Measurements from ENCODE around the gene C11orf98.
"Not testable (repeated sequence)": the region's sequence is repeated elsewhere in the genome, so short reads cannot be mapped to it uniquely, and the experiment has no call there.

Gene C11orf98

DNA sequence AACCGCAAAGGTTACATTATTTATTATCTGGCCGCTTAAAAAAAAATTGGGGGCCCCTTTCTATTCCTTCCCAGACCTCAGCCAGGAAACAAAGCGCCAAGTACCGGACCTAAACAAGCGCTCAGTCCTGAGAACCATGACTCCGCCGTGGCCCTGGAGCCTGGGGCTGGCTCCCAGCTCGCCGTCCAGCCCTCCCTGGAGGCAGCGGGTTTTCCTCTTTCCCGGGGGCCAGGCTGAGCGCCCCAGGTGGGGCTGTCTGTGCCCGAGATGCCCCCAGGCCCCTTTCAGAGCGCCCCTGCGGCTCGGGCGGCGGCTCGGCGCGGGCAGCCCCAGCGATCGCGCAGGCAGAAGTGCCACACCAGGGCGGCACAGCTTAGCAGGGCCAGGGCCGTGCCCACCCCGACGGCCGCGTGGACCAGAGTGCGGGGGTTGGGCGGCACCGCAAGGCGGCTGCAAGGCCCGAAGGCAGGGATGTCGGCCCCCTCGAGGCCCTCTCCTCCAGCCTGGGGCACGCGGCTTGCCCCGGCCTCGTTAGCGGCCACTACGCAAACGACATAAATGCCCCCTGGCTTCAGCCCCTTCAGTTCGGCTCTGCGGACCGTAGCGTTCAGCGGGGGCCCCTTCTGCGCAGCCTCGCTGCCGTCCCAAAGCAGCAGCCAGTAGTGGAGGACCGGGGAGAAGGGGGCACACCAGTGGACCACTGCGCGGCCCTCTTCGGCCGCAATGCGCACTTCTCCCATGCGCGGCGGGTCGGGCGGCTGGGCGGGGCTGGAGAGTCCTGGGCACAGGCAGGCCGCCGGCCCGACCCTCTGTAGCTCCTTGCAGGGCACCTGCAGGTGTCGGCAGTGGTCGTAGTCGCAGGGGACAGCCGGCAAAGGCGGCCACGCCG is 22.7 kb upstream of the C11orf98 start:
- FAIRE-seq (no peak), DNase-seq (ENCODE audit: insufficient read length, low spot score) (no peak)

DNA sequence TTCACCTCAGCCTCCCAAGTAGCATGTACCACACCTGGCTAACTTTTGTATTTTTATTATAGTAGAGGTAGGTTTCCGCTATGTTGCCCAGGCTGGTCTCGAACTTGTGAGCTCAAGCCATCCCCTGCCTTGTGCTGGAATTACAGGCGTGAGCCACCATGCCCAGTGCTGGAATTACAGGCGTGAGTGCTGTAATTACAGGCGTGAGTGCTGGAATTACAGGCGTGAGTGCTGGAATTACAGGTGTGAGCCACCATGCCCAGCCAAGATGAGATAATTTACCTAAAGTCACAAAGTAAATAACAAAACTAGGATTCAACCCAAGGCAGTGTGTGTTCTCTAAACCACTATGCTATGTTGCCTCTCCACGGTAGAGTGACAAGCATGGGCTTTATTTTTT is 17.5 kb upstream of the C11orf98 start:
- FAIRE-seq (no peak), DNase-seq (ENCODE audit: insufficient read length, low spot score) (no peak)

DNA sequence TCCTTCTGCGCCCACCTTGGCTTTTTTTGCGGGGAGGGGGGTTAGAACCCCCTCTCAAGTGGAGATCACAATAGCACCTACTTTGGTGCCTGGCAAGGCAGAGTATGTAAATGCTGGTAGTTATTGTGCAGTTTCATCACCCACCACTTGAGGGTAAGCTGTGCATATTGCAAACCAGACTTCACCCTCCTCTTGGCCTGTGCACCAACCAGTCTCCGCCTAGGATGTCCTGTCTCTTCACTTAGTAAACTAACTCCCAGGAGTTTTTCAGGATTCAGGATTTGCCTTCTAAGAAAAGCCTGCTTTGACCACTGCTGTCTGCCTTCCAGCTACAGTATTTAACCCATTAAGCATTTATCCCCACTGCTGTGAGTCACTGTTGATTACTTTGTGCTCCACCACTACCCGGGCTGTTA is 15.8 kb upstream of the C11orf98 start:
- no peak for FAIRE-seq

DNA sequence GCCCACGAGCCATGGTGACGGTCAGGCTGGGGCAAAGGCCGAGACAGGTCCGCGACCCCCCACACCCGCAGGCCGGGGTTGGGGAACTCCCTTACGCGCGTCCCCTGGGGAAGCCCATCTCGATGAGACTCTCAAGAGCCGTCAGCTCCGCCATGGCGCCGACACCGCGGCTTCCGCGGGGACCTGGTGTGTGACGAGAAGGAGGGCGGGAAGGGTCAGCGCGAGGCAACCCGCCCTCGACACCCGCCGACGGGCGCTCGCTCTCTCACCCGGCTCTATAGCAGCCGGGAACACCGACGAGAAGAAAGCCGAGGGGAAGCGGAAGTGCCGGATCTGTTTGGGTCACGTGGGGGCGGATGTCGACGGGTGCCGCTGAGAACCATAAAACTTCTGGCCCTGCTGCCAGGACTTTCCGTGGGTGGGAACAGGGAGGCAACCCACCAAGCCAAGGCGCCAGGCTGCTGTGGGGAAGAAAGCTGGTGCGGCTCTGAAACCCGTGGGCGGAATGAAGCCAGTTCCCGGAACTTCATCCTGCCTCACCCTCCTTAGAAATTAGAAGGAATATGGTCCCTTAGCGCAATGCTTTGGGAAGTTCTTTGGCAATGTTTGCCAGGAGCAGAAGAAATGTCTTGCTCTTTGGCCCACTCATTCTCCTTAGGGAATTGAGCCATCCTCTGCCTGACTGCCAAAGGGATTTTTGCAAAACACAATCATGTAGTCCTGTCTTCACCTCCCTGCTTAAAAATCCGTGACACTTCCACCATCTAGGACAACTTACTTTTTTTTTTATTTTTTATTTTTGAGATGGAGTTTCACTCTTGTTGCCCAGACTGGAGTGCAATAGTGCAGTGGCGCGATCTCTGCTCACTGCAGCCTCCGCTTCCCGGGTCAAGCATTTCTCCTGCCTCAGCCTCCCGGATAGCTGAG is 14.0 kb upstream of the C11orf98 start, which contains the start of gene UBXN1:
Gene UBXN1, minus strand, starts transcription at position 304 of the 927 bp plus-strand sequence. Its CDS starts 150 bp downstream, at position 154.
- DNase-seq (ENCODE audit: insufficient read length, low spot score) (peak; percentile 88), FAIRE-seq (no peak)

More for the DNA sequence above, 15.8 kb upstream of the C11orf98 start:
- DNase-seq (ENCODE audit: insufficient read length, low spot score), result peak; percentile 76

DNA sequence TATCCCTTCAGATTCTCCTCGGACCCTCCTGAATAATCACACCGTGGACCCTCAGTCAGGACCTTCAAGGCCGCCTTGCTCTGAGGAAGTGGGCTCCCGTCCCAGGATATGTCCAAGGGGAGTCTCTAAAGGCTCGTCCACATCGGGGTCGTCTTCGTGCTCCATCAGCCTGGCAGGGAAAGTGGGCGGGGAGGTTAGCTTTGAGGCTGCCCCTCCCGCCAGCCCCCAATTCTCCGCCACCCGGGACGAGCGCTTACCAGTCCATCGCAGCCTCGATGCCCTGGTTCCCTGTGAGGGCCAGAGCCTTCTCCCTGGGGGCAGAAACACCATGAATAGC is 13.4 kb upstream of the C11orf98 start:
- FAIRE-seq (no peak), DNase-seq (ENCODE audit: insufficient read length, low spot score) (no peak)

DNA sequence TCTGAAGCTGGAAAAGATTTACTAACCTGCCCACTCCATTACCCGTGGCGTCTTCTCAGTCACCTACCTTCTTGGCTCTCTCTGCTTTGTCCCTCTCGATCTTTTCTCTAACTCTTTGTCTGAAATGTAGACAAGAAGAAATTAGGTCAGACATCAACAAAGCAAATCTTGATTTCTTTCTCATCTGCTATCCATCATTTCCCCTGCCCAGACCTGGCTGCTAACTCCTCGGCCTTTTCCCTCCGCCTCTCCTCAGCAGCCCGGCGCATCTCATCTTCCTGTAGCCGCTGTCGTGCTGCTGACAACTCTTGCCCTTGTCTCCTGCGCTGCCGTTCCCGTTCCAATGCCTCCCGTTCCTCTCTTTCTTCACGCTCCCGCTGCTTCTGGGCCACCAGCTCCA is 12.7 kb upstream of the C11orf98 start:
- FAIRE-seq (no peak), DNase-seq (ENCODE audit: insufficient read length, low spot score) (no peak)

DNA sequence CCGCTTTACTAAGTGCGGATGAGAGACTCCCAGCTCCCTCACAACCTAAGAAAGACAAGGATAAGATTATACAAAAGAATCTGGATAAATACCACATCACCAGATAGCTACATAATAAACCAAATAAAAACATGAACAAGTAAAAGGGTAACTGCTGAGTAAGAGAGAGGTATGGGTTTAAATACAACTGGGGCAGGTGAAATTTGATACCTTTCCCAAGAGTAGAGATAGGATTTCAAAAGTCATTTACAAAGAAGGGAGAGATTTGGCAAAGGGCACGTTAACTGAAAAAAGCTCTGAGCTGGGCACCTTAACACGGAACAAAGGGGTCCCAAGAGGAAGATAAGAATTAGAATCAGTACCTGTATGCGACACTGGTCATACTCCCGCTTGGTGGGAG is 12.1 kb upstream of the C11orf98 start:
- no peak for DNase-seq (ENCODE audit: insufficient read length, low spot score)
- no peak for FAIRE-seq

DNA sequence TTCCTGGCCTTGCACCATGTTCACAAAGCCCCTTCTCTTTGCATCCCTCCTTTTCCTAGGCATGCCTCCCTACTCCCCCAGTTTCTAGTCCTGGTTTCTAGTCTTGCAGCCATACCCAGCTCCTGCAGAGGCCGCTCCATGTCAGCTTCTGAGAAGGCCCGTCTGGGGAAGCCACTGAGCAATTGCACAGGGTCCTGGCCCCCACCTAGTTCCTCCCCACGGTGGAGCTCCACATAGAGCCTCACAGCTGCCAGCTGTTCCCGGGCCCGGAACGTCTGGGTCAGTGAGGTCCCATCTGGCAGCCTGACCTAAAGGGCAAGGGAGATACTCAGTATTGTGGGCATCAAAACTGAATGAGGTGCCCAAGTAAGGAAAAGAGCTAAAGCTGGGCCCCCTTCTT is 11.7 kb upstream of the C11orf98 start:
- no peak for DNase-seq (ENCODE audit: insufficient read length, low spot score)
- FAIRE-seq, result no peak

DNA sequence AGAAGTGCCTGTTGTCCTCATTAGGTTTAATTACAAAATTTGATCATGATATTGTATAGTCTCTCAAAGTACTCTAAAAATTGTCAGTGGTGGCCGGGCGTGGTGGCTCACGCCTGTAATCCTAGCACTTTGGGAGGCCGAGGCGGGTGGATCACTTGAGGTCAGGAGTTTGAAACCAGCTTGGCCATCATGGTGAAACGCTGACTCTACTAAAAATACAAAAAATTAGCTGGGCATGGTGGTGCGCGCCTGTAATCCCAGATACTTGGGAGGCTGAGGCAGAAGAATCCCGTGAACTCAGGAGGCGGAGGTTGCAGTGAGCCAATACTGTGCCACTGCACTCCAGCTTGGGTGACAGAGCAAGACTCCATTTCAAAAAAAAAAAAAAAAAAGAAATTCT is 10.4 kb upstream of the C11orf98 start:
- not testable (repeated sequence) for FAIRE-seq; DNase-seq (ENCODE audit: insufficient read length, low spot score)

DNA sequence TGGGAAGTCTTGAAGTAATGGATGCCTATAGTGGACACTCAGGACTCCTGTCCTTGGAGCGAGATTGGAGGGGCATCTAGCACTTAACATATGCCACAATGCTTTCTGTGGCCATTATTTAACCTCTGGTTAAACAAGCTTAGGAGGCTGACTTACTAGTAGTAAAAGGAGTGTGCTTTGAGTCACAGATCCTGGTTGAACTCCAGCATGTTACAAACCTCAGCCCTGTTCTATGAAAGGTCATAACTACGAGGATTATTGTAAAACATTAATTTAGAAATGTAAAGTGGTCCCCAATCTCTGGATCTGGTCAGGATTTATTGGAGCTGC is 8.2 kb upstream of the C11orf98 start:
- FAIRE-seq, result no peak
- no peak for DNase-seq (ENCODE audit: insufficient read length, low spot score)

DNA sequence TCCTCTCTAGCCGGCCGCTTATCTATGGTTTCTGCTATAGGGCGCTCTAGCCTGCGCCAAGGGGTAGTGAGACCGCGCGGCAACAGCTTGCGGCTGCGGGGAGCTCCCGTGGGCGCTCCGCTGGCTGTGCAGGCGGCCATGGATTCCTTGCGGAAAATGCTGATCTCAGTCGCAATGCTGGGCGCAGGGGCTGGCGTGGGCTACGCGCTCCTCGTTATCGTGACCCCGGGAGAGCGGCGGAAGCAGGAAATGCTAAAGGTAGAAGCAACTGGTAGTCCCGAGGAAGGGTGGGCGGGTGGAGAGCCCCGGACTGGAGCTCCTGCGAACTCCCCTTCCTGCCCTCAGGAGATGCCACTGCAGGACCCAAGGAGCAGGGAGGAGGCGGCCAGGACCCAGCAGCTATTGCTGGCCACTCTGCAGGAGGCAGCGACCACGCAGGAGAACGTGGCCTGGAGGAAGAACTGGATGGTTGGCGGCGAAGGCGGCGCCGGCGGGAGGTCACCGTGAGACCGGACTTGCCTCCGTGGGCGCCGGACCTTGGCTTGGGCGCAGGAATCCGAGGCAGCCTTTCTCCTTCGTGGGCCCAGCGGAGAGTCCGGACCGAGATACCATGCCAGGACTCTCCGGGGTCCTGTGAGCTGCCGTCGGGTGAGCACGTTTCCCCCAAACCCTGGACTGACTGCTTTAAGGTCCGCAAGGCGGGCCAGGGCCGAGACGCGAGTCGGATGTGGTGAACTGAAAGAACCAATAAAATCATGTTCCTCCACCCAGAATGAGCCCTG is 6.8 kb upstream of the C11orf98 start, which contains the start of the genes LBHD1 and UQCC3:
Gene LBHD1, minus strand, starts transcription at position 660 of the 782 bp plus-strand sequence. CDS start 2,236 bp downstream, outside the sequence.
Gene UQCC3, plus strand, starts transcription at position 66 of the 782 bp plus-strand sequence. Its CDS starts 73 bp downstream, at position 139.
- DNase-seq (ENCODE audit: insufficient read length, low spot score) (peak; percentile 75), FAIRE-seq (no peak)

DNA sequence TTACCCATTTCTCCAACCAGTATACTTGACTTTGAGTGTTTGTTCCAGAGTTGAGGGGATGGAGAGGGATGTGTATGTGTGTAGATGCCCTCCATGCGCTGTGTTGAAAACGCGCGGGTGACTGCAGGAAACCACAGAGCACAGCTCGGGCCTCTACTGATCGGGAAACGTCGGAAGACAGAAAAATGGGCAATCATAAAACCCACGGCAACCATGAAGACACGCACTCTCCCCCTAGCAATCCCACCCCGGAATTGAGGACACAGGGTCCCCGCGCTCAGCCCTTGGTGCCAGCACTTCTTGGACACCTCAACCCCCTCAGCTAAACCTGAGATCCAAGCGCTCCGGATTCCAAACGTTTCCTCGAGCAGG is 6.2 kb upstream of the C11orf98 start:
- no peak for FAIRE-seq
- DNase-seq (ENCODE audit: insufficient read length, low spot score), result no peak

DNA sequence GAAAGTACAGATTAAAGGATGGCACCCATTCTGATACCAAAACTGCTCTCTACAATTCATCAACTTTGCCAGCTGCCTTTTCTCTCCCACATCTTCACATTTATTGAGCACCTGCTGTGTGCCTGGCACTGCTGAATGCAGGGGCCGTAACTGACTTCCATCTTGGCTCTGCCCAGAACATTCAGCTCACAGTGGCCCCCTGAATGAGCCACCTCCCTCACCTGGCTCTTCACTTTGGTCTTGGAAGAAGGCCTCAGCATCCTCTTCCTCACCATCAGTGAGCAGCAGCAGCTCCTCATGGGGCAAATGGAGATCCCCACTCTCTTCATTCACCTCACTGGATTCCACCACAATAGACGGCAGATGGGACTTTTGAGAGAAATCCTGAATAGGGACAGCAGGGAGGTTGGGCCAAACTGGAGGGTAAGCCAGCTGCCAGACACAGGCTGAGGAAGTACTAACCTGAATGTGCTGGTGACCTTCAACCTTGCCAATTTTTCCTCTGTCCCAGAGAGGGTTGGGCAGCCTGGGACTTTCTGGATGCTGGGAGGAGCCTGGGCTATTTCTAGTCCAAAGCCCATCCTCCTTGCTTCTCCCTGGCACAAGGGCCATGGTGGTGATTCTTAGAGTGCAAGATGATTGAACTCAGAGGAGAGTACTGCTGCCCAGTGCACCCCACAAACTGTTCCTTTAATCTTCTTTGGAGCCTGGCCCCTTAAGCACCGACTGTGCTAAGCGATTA is 4.6 kb upstream of the C11orf98 start:
- DNase-seq (ENCODE audit: insufficient read length, low spot score) (no peak), FAIRE-seq (no peak)

DNA sequence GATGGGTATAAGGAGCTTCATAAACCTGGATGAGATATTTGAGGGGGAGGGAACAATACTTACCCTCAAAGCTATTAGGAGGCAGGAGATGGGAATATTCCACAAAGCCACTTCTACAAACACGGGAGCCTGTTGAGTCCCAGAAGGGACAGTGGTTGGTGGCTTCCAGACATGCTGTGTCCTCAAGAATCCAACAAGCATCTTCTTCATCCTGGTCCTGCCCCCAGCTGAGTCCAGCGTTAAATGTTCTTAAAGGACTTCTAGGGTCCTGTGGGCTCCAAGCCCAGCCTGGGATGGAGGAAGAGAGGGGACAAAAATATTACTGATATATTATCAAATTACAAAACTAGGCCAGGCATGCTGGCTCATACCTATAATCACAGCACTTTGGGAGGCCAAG is 2.5 kb upstream of the C11orf98 start:
- DNase-seq (ENCODE audit: insufficient read length, low spot score), result no peak
- FAIRE-seq, result no peak

DNA sequence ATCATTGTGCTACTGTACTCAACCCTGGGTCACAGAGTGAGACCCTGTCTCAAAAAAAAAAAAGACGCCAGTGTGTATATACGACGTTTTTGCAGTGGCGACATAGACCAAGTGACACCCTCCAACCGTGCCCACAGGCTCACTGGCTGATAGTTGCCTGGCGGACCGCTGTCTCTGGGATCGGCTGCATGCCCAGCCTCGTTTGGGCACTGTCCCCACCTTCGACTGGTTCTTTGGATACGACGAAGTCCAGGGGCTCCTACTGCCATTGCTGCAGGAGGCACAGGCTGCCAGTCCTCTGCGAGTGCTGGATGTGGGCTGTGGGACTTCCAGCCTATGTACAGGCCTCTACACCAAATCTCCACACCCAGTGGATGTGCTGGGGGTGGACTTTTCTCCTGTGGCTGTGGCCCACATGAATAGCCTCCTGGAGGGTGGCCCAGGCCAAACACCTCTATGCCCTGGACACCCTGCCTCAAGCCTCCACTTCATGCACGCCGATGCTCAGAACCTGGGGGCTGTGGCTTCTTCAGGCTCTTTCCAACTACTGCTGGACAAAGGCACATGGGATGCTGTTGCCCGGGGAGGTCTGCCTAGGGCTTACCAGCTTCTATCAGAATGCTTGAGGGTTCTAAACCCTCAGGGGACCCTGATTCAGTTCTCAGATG is 1.4 kb upstream of the C11orf98 start:
- DNase-seq (ENCODE audit: insufficient read length, low spot score) (no peak), FAIRE-seq (no peak)

DNA sequence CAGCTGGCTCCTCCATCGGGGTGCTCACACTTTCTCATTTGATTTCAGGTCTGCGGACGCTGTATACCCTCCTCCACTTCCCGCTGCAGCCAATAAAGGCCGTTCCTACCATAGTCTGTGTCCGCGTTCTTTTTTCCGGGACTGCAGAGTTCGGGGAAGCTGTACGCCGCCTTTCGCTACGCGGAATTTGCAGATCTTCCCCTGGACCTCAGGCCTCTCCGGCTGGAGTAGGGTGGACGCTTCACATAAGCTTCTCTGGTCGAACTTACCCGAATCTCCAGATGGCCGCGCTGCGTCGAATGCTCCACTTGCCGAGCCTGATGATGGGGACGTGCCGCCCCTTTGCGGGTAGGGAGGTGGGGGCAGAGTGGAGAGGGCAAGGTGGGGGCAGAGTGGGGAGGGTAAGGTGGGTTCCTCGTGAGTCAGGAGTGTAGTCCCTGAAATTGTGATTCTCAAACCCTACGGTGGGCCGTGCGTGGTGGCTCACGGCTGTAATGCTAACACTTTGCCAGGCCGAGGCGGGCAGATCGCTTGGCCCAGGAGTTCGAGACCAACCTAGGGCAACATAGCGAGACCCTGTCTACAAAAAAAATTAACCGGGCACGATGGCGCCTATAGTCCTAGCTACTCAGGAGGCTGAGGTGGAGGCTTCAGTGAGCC is 719 bp upstream of the C11orf98 start:
- no peak for FAIRE-seq
- DNase-seq (ENCODE audit: insufficient read length, low spot score), result peak; percentile 32

DNA sequence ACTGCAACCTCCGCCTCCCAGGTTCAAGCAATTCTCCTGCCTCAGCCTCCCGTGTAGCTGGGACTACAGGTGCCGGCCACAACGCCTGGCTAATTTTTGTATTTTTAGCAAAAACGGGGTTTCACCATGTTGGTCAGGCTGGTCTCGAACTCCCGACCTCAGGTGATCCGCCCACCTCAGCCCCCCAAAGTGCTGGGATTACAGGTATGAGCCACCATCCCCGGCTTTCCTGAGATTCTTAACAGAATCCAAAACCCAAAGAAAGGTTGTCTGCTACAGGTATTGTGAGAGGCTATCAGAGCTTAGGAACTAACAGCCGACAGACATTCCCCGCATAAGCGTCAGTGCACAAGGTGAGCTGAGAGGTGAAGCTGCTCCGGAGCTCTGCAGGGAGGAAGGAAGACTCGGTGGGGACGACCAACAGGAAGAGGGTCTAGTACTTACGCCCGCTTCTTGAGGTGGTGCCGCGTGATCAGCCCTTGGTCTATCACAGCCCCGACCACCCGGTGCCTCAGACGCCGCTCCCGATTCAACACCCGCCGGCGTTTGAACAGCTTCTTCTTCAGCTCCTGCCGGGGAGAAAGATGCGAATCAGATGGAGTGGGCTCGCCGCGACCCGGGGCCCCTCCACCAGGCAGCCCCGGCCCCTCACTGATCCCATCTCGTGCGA is 470 bp downstream of the C11orf98 start:
- FAIRE-seq (no peak), DNase-seq (ENCODE audit: insufficient read length, low spot score) (peak; percentile 56)

DNA sequence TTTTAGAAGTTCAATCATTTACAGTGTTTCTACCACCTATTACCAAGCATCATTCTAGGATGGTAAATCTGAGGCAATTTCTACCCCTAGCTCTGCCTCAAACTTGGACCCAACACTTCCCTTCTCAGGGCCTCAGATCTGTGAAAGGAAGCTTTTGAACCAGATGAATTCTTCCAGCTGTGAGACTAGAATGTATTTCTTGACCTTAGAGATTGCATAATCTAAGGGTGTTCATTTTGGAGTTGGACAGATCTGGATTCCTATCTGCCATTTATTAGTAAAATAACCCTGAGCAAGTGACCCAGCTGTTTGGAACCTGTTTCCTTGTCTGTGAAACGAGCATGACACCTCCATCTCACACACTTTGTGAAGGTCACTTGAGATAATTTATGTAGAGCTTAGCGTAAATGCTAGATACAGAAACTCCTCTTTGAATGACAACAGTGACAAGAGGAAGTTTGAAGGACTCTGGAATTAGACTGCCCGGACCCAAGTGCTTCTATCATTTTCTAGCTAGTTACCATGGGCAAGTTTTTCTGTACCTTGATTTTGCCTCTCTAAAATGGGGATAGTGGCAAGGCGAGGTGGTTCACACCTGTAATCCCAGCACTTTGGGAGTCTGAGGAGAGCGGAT is 8.1 kb downstream of the C11orf98 start:
- no peak for DNase-seq (ENCODE audit: insufficient read length, low spot score)

More for the DNA sequence above, 8.1 kb downstream of the C11orf98 start:
- FAIRE-seq, result no peak

Measured in HTR-8/SVneo (cell line).